Mucosa of rectum (tissue), 2 donors: Measurements from ENCODE around the gene PRAMEF14.
"Not testable (repeated sequence)": the region's sequence is repeated elsewhere in the genome, so short reads cannot be mapped to it uniquely, and the experiment has no call there.

Experiments
- H3K27ac ChIP-seq, 2 donors: one replicate each; pipeline ENCODE4 v1.7.0; 2013; ENCODE audit warnings: inconsistent platforms in 2 of 2, low read depth in 2 of 2, low read length in 2 of 2
- H3K27me3 ChIP-seq, 2 donors: one replicate each; pipeline ENCODE4 v1.7.0; 2013; ENCODE audit warnings: low read length in 2 of 2; ENCODE audit not compliant: control insufficient read depth in 2 of 2, insufficient read depth in 2 of 2
- H3K36me3 ChIP-seq, 2 donors: one replicate each; pipeline ENCODE4 v1.7.0; 2013; ENCODE audit warnings: low read length in 2 of 2; ENCODE audit not compliant: control insufficient read depth in 2 of 2, insufficient read depth in 2 of 2
- H3K4me1 ChIP-seq, 2 donors: one replicate each; pipeline ENCODE4 v1.7.0; 2013; ENCODE audit warnings: low read length in 2 of 2, mild to moderate bottlenecking in 1 of 2; ENCODE audit not compliant: control insufficient read depth in 2 of 2, insufficient read depth in 2 of 2
- H3K4me3 ChIP-seq, 2 donors: one replicate each; pipeline ENCODE4 v1.7.0; 2013; ENCODE audit warnings: low read length in 2 of 2
- H3K9ac ChIP-seq, 2 donors: one replicate each; pipeline ENCODE4 v1.7.0; 2013; ENCODE audit warnings: low read length in 2 of 2, low read depth in 1 of 2, mild to moderate bottlenecking in 1 of 2
- H3K9me3 ChIP-seq, 2 donors: one replicate each; pipeline ENCODE4 v1.7.0; 2013; ENCODE audit warnings: low read length in 2 of 2; ENCODE audit not compliant: control insufficient read depth in 2 of 2
- donor health status: healthy.
- donor health status: Normal muscosa, but diverticular disease.

The PRAMEF14 gene

GRCh38 chr1:13347034-13347433 lies at the start of gene PRAMEF14:
Gene PRAMEF14, minus strand, starts transcription at chr1:13347134. Its CDS starts 1,820 bp downstream, at chr1:13345314.
- H3K9me3 ChIP-seq, H3K4me3 ChIP-seq, H3K4me1 ChIP-seq, H3K27ac ChIP-seq, H3K9ac ChIP-seq, H3K36me3 ChIP-seq, H3K27me3 ChIP-seq: not testable (repeated sequence)

GRCh38 chr1:13395311-13395710 lies 48.4 kb upstream of the PRAMEF14 start:
- H3K4me1 ChIP-seq, H3K9me3 ChIP-seq, H3K36me3 ChIP-seq, H3K27me3 ChIP-seq, H3K27ac ChIP-seq, H3K9ac ChIP-seq, H3K4me3 ChIP-seq: not testable (repeated sequence)

- H3K4me3 ChIP-seq, H3K36me3 ChIP-seq, H3K27me3 ChIP-seq, H3K9ac ChIP-seq, H3K27ac ChIP-seq, H3K4me1 ChIP-seq, H3K9me3 ChIP-seq: not testable (repeated sequence)
Measured at GRCh38 chr1:13394761-13395160, 47.8 kb upstream of the PRAMEF14 start.

GRCh38 chr1:13393004-13393403 lies 46.1 kb upstream of the PRAMEF14 start:
- H3K4me1 ChIP-seq, H3K4me3 ChIP-seq, H3K27ac ChIP-seq, H3K9ac ChIP-seq, H3K36me3 ChIP-seq, H3K9me3 ChIP-seq, H3K27me3 ChIP-seq: not testable (repeated sequence)

- H3K36me3 ChIP-seq, H3K4me3 ChIP-seq, H3K9ac ChIP-seq, H3K4me1 ChIP-seq, H3K9me3 ChIP-seq, H3K27ac ChIP-seq, H3K27me3 ChIP-seq: not testable (repeated sequence)
Measured at GRCh38 chr1:13389332-13389731, 42.4 kb upstream of the PRAMEF14 start, which contains the start of gene PRAMEF17. Gene PRAMEF17, plus strand, starts transcription at chr1:13389632. Its CDS starts 26 bp downstream, at chr1:13389658.

GRCh38 chr1:13380380-13380779 lies 33.4 kb upstream of the PRAMEF14 start:
- not testable (repeated sequence) for H3K4me3 ChIP-seq, H3K27ac ChIP-seq, H3K9ac ChIP-seq, H3K27me3 ChIP-seq, H3K4me1 ChIP-seq, H3K9me3 ChIP-seq, H3K36me3 ChIP-seq

GRCh38 chr1:13378983-13379382 lies 32.0 kb upstream of the PRAMEF14 start:
- H3K4me3 ChIP-seq, H3K4me1 ChIP-seq, H3K9ac ChIP-seq, H3K9me3 ChIP-seq, H3K27me3 ChIP-seq, H3K36me3 ChIP-seq, H3K27ac ChIP-seq: not testable (repeated sequence)

GRCh38 chr1:13368544-13368943 lies 21.6 kb upstream of the PRAMEF14 start:
- not testable (repeated sequence) for H3K4me1 ChIP-seq, H3K9me3 ChIP-seq, H3K4me3 ChIP-seq, H3K27ac ChIP-seq, H3K36me3 ChIP-seq, H3K9ac ChIP-seq, H3K27me3 ChIP-seq

- H3K4me1 ChIP-seq, H3K27ac ChIP-seq, H3K27me3 ChIP-seq, H3K9me3 ChIP-seq, H3K9ac ChIP-seq, H3K4me3 ChIP-seq, H3K36me3 ChIP-seq: not testable (repeated sequence)
Measured at GRCh38 chr1:13366536-13366935, 19.6 kb upstream of the PRAMEF14 start.

GRCh38 chr1:13364928-13365327 lies 18.0 kb upstream of the PRAMEF14 start:
- not testable (repeated sequence) for H3K9me3 ChIP-seq, H3K9ac ChIP-seq, H3K27me3 ChIP-seq, H3K4me3 ChIP-seq, H3K27ac ChIP-seq, H3K36me3 ChIP-seq, H3K4me1 ChIP-seq

GRCh38 chr1:13362364-13362763 lies 15.4 kb upstream of the PRAMEF14 start:
- not testable (repeated sequence) for H3K36me3 ChIP-seq, H3K4me1 ChIP-seq, H3K27ac ChIP-seq, H3K27me3 ChIP-seq, H3K9ac ChIP-seq, H3K4me3 ChIP-seq, H3K9me3 ChIP-seq
